Fibroblast of mammary gland (primary cell): ENCODE data around the gene NAV1.

Experiments used
- DNase-seq: peaks from one replicate; pipeline ENCODE4 v3.0.0-alpha.2; 2010; ENCODE audit warnings: low read depth
- H3K4me3 ChIP-seq: 2 replicates; pipeline ENCODE4 v1.5.1; 2011; ENCODE audit warnings: low read depth, mild to moderate bottlenecking, low read length, moderate library complexity; ENCODE audit not compliant: control insufficient read depth
- CTCF ChIP-seq: conservative IDR thresholded peaks from 2 replicates; pipeline ENCODE4 v1.5.1; 2011; ENCODE audit warnings: low read depth, low read length, inconsistent platforms; ENCODE audit not compliant: control insufficient read depth, insufficient read depth

Gene NAV1

GRCh38 chr1:201527879-201528278 lies 11.0 kb upstream of the NAV1 start:
- TF ChIP-seq CTCF = no peak
- no peak for DNase-seq
- no peak overlapping the region for H3K4me3 ChIP-seq

DNA sequence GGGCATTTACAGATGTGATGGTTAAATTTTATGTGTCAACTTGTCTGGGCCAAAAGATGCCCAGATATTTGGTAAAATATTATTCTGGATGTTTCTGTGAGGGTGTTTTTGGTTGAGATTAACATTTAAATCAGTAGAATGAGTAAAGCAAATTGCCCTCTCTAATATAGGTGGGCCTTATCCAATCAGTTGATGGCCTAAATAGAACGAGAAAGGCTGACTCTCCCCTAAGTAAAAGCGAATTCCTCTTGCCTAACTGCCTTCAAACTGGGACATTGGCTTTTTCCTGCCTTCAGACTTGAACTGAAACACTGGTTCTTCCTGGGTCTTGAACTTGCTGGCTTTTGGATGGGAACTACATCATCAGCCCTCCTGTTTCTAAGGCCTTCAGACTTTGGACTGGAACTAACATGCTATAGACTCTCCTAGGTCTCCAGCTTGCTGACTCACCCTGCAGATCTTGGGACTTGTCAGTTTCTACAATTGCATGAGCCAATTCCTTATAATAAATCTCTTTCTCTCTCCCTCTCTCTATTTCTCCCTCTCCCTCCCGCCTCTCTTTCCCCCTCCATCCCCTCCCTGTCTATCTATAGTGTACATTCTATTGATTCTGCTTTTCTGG lies 10.2 kb upstream of the NAV1 start:
- peak; percentile 70 for DNase-seq
- no peak for TF ChIP-seq CTCF
- no peak overlapping the region for H3K4me3 ChIP-seq

DNA sequence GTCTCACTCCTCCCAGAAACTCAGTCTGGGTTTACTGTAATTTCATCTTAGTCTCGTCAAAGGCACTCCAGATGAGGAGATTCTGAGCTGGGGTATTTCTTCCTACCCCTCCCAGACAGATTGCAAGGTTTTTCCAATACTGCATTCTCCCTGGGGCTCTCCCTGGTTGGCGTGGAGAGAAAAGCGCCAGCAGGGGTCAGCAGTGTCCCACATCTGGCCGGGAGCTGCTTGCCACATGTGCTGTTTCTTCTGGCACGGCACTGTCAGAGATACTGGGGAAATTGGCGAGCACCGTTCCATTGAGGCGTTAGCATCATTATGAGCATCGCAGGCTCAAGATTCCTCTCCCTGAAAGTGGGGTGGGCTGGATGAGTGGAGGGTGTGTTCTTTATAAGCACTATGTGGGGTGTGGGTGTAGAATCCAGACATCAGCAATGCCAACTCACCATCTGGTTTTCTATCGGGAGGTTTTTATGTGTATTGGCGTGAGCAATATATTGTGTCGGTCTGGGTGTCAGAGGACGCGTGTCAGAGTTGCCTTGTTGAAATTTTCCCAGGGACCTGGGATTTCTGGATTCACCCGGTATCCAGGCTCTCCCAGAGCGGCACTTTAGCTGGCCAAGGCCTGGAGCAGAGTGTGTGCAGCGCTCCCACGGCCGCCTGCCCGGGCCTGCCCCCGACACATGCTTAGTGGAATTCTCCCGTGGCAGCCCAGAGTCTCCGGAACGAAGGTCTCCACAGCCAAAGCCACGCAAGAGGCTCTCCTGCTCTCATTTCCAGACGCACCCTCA lies 8.0 kb upstream of the NAV1 start:
- no peak overlapping the region for H3K4me3 ChIP-seq
- peak; percentile 89 for DNase-seq
- TF ChIP-seq CTCF = peak; percentile 90

DNA sequence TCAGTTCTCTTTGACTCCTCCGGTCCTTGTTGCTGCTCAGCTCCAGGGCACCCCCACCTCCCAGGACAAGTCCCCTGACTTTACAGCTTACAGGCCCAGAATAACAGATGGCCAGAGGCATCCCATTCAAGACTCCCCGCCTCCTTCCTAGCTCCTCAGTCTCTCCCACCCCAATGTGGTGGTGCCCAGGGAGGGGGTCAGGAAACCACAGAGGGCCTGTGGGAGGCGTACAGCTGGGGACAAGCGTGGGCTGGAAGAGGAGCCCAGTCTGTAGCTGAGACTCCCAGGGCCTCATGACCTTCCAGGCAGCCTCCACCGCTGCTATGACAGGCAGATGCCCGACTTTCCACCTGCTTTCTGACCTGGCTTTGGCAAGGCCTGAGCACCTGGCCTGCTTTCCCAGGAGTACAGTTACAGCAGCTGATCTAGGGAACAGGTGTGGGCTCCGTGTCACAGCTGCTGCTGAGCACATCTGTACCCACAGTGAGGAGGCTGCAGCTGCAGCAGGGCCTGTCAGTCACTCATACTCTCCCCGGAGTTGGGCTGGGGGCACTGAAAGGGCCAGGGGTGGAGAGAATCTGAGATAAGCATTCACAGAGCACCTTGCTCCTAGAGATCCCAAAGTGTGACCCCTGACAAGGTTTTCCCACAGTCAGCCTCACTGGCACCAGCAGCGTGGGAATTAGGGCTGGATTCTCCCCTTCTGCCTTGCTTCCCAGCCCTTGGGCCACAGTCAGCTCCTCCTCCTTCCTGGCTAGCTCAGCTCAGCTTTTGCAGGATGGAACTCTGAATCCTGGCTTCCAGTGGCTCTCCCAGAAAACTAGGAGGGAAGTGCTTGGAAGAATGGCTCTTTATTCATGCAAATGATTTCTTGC lies 7.1 kb upstream of the NAV1 start:
- DNase-seq = peak; percentile 41
- H3K4me3 ChIP-seq = no peak overlapping the region
- no peak for TF ChIP-seq CTCF

GRCh38 chr1:201533836-201534235 lies 5.1 kb upstream of the NAV1 start:
- H3K4me3 ChIP-seq = no peak overlapping the region
- DNase-seq = no peak
- no peak for TF ChIP-seq CTCF

DNA sequence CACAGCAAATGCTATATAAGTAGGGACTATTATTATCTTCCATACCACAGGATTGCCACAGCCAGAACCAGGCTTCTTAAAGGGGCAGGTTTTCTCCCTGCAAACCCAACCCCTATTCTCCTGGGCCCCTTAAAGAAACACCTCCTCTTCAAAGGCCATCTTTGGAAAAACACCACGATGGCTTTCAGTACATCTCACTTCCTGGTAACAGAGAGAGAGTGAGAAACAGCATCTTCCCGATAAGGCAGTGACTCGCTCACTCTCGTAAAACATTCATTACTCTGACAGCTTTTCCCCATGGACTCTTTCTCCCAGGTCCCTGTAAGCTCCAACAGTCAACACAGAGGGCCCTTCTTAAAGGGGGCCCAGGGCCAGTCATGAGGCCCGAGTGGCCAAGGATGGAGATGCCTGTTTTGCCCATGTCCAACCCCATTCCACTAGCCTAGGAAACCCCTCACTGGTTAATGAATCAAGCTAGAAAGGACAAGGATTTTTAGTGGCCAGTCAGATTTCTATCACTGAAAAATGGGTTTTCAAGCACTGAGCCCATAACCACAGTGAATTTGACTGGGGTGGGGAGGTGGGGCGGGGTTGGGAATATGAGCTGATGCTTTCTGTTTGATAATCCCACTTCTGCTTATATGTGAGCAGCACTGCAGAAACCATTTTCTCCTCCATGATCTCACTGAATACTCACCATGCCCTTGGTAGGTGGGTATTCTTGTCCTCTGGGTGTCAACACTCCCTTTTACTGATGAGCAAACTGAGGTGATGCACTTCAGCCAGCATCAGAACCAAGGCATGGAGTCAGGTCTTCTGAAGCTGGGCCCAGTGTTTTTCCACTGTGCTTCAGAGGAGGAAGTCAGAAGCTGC lies 3.6 kb upstream of the NAV1 start:
- DNase-seq = peak; percentile 70

More for the DNA sequence above, 3.6 kb upstream of the NAV1 start:
- no peak overlapping the region for H3K4me3 ChIP-seq
- no peak for TF ChIP-seq CTCF
